ENCODE data around the gene SAV1.
"Not testable (repeated sequence)": the region's sequence is repeated elsewhere in the genome, so short reads cannot be mapped to it uniquely, and the experiment has no call there.

Gene SAV1

DNA sequence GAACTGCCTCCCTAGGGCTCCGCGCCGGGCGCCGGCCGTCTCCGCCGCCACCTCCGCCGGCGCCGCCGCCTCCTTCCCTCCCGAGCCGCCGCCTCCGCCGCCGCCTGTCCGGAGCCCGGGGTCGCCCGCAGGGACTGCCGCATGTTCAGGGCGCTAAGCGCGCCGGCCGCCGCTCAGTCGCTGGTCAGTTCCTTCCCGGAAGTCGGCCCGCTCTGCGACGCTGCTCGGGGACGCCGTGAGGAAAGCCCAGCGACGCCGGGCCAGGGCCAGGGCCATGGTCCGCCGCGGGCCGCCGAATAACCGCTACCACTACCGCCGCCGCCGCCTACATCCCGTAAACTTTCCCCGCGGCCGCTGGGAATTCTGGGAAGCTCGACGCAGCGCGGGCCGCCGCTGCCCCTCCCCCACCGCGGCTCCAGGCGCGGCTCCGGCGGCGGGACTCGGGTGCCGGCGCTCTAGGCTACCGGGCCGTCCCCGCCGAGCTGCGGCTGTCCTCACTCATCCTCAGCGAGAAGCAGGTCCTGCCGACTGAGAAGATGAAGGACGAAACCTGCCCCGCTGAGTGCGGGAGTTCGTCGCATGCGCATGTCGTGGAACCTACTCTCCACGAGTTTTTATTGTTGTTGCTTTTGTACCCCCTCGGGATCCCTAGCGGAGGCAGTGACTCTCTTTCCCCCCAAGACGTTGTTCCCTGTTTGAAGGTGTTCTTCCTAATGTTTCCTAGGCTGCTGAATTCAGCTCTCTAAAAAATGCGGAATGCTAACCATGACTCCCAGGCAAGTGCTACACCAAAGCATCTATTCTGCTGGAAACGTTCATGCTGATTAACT, at the start of gene SAV1:
TSS of gene SAV1 (minus strand) at position 311 of the 830 bp plus-strand sequence. CDS start 339 bp downstream, outside the sequence.
- DNase-seq = peak; percentile 49

GRCh38 chr14:50717811-50718210, 49.7 kb upstream of the SAV1 start:
- DNase-seq = no peak

DNA sequence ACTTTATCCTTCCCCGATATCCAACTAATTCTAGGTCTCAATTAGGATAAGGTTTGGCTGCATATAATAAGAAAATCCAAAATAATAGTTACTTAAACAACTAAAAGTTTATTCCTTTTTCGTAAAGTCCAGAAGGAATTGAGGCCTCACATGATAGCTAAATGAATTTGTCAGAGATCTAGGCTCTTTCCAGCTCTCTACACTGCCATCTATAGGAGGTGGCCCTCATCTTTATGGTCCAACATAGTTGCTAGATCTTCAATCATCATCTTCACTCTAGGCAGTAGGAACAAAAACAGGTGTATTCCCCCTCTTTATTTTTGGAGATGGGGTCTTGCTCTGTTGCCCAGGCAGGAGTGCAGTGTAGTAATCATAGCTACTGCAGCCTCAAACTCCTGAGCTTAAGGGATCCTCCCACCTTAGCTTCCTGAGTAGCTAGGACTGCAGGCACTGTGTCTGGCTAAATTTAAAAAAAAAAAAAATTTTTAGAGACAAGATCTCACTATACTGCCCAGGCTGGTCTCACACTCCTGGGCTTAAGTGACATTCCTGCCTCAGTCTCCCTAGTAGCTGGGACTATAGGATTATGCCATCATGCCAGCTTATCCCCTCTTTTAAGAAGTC, 46.5 kb upstream of the SAV1 start:
- no peak for DNase-seq

- DNase-seq = no peak
These were observed 42.9 kb upstream of the SAV1 start for GRCh38 chr14:50711043-50711442.

DNA sequence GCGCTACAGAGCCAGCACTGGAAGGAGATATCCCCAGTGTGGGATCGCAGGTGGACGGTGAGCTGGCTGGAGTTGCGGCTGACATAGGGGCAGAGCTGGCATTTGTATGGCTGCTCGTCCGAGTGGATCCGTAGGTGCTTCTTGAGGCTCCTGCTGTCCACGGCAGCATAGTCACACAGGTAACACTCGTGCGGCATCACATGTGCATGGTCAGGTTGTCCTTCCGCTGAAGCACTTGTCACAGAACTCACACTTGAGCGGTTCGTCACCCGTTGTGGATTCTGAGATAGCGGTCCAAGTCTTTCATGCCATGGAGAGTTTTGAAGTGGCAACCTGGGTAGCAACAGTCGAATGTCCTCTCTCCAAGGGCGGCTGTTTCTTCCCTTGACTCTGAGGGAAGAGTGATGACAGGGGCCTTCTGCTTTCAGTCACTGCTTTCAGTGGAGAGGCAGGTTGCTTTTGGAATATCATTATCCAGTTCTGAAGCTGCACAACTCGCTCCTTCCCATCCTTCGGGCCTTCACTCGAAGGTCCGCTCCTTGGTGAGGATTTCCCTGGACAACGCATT, 37.0 kb upstream of the SAV1 start:
- no peak for DNase-seq

DNA sequence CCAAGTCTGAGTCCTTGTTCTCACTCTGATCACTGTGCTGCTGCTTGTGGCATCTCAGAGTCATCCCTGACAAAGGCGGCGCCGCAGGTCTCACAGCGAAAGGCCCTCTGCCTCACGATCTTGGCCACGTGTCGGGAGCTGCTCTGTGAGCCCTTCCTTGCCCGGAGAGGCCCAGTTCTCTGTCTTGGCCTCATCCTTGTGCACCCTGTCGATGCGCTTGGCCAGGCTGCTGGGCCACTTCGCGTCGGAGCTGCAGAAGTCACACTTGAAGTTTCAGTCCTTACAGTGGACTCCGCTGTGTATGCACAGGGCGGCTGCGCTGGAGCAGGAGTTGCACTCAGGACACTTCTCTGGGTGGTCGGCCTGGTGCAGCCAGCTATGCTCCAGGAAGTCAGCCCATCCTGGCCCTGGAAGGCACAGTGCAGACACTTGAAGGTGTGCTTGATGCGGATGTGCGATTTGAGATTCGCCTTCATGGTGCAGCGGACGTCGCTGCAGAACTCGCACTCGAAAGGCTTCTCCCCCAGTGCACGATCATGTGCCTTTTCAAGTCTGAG, 36.4 kb upstream of the SAV1 start:
- DNase-seq = no peak

- no peak for DNase-seq
These were observed 29.7 kb upstream of the SAV1 start for GRCh38 chr14:50697659-50698290.

DNA sequence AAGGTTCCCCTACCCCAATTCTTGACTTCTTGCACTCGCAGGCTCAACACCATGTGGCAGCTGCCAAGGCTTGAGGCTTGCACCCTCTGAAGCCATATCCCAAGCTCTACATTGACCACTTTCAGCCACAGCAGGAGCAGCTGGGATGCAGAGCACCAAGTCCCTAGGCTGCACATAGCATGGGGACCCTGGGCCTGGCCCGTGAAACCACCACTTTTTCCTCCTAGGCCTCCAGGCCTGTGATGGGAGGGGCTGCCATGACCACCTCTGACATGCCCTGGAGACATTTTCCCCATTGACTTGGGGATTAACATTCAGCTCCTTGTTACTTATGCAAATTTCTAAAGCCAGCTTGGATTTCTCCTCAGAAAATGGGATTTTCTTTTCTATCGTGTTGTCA, 26.2 kb upstream of the SAV1 start:
- DNase-seq = not testable (repeated sequence)

DNA sequence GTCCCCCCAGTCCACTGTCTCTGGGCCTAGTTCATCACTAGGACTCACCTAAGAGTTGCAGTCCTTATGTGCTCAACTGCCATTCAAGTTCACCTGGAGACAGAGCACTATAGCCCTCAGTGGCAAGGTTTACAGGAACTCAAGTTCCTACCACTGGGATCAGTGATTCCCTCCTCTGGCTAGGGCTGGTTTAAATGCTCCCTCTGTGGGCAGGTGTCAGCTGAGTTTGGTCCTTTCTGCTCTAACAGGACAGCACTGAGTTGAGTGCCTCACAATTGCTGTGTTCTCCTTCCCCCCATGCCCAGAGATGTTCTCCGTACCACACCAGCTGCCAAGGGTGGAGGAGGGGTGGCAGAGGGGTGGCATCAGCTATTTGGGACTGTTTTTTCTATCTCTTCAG, 20.8 kb upstream of the SAV1 start:
- no peak for DNase-seq

GRCh38 chr14:50679674-50680073, 11.6 kb upstream of the SAV1 start:
- no peak for DNase-seq

DNA sequence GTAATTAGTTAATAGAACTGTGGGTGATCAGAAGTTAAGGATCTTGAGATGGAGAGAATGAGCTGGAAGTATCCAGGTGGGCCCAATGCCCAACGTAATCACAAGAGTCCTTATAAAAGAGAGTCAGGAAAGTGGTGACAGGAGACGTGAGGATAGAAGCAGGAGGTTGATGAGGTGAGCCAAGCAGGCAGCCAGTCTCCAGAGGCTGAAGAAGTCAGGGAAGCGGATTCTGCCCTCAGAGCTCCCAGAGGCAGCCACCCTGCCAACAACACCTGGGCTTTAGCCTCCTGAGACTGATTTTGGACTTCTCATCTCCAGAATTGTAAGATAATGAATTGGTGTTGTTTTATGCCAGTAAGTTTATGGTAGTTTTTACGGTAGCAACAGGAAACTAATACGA, 10.1 kb upstream of the SAV1 start:
- no peak for DNase-seq

- no peak for DNase-seq
These were observed 9.5 kb upstream of the SAV1 start for GRCh38 chr14:50677527-50678063.

DNA sequence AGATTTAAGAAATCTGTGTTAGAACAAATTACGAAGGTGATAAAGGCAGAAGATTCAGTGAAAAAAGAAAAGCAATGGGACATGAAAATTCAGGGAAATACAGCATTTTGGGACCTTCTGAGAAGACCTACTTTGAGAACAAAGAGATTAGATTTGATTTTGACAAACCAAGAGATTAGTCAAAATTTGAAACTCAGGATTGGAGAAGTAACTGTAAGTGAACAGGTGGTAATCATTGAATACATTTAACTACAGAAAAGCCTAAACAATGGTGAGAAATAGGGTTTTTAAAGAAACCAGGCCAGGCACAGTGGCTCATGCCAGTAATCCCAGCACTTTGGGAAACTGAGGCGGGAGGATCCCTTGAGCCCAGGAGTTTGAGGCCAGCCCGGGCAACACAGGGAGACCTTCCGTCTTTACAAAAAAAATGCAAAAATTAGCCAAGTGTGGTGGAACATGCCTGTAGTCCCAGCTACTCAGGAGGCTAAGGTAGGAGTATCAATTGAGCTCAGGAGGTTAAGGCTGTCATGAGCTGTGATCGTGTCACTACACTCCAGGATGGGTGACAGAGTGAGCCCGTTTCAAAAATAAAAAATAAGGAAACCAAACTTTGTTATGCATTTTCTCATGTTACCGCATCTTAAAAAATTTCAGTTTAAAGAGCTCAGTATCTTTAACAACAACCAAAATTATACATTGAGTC, 8.9 kb upstream of the SAV1 start:
- DNase-seq = no peak

DNA sequence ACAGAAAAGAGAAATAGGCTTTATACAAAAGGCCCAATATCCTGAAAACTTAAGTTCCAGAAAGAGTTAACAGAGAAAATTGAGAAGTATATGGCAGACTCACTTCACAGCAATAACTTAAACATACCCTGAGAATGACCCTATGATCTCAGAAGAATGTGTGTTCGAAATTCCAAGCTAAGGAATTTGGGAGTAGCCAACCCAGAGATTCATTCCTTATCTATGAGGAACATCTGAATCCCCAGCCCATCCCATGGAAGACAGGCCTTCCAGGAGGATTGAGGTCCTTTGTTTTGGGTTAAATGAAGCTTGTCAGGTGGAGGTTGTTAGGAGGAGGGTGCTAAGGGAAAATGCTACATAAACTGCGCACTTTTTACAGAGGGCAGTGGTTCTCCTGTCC, 7.5 kb upstream of the SAV1 start:
- no peak for DNase-seq

DNA sequence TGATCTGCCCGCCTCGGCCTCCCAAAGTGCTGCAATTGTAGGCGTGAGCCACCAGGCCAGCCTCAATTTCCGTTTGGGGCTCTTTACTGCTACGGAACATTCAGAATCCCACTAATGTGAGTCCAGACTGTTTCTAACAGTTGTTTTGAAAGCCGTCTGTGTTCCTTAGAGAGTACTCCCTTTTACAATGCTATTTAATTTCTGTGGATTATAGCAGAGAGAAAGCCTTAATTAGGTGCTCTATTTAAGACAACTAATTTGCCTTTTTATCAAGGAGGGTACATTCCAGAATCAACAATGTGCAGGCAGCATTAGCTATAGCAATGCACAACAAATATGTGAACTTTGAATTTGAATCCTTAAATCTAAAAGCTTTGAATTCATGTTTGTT, 2.8 kb upstream of the SAV1 start:
- DNase-seq = no peak

- no peak for DNase-seq
These were observed 2.2 kb upstream of the SAV1 start for GRCh38 chr14:50670196-50670865.

GRCh38 chr14:50669441-50669986, 1.4 kb upstream of the SAV1 start:
- no peak for DNase-seq

- no peak for DNase-seq
These were observed 679 bp upstream of the SAV1 start for GRCh38 chr14:50668826-50669143.

DNA sequence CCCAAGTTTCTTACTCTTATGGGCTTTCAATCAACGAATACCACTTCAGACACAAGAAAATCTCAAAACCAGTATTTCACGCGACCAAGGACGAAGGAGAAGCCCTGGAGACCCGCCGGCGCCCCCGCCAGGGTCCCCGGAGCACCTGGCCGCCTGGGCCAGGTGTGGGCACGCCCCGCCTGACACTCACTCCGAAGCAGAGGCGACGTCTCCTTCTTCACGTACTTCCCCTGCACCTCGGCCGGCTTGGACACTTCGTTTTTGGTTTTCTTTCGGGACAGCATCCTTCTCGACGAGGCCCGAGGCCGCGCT, 466 bp downstream of the SAV1 start:
- peak; percentile 40 for DNase-seq

GRCh38 chr14:50666772-50667683, 1.1 kb downstream of the SAV1 start:
- DNase-seq = peak; percentile 18

- not testable (repeated sequence) for DNase-seq
These were observed 2.8 kb downstream of the SAV1 start for GRCh38 chr14:50665300-50665699.

Measured in activated CD8-positive, alpha-beta memory T cell treated with anti-CD3 and anti-CD28 coated beads, Interleukin-2, amount 50 U/mL, for 4 hours (primary cell).